Skeletal muscle tissue (tissue), 4 donors: Measurements from ENCODE around the gene COPRS. TPM values are rescaled to one million over a fixed set of nuclear protein-coding genes. Genes with fewer than 3 reads are reported as not detected.
"Not testable (repeated sequence)": the region's sequence is repeated elsewhere in the genome, so short reads cannot be mapped to it uniquely, and the experiment has no call there.

ENCODE experiments used
- H3K27ac ChIP-seq: one replicate; pipeline ENCODE4 v1.7.0; 2013; ENCODE audit warnings: mild to moderate bottlenecking, low read depth, low read length, inconsistent platforms
- H3K27me3 ChIP-seq, 3 donors: one replicate each; pipeline ENCODE4 v1.7.0; 2013; ENCODE audit warnings: low read length in 3 of 3; ENCODE audit not compliant: control insufficient read depth in 3 of 3, insufficient read depth in 3 of 3
- H3K36me3 ChIP-seq, 3 donors: one replicate each; pipeline ENCODE4 v1.7.0; 2013; ENCODE audit warnings: low read length in 3 of 3; ENCODE audit not compliant: control insufficient read depth in 3 of 3, insufficient read depth in 3 of 3
- H3K4me1 ChIP-seq, 3 donors: one replicate each; pipeline ENCODE4 v1.7.0; 2013; ENCODE audit warnings: low read length in 3 of 3, mild to moderate bottlenecking in 3 of 3; ENCODE audit not compliant: control insufficient read depth in 3 of 3, insufficient read depth in 3 of 3
- H3K4me3 ChIP-seq, 3 donors: one replicate each; pipeline ENCODE4 v1.7.0; 2013; ENCODE audit warnings: low read length in 3 of 3
- H3K9ac ChIP-seq, 3 donors: one replicate each; pipeline ENCODE4 v1.7.0; 2013; ENCODE audit warnings: low read length in 3 of 3, mild to moderate bottlenecking in 3 of 3, moderate library complexity in 2 of 3, low read depth in 1 of 3
- H3K9me3 ChIP-seq, 3 donors: one replicate each; pipeline ENCODE4 v1.7.0; 2013; ENCODE audit warnings: low read length in 3 of 3; ENCODE audit not compliant: control insufficient read depth in 3 of 3
- total RNA-seq: library from RNA; depleted of rRNA; stranded (reverse); fragments of >200 nt; gene quantifications from one replicate; pipeline ENCODE4 v1.2.3, GENCODE V29; 2014
- donor health status: Osteomylitis.

Gene COPRS
- total RNA-seq, 1 donor from 2014 or later = 39.7 TPM

GRCh38 chr17:31830971-31831858 lies 27.8 kb downstream of the COPRS start:
- Histone ChIP-seq H3K27ac (no peak overlapping the region), H3K4me3 (no peak overlapping the region), H3K36me3 (no peaks in the 10 kb centered on the region), H3K27me3 (no peaks in the 10 kb centered on the region), H3K4me1 (peaks cover 0 to 3% (median 0%) of the 10 kb centered on the region in 3 donors), H3K9me3 (no peaks in the 10 kb centered on the region), H3K9ac (no peak overlapping the region)

- Histone ChIP-seq H3K9ac (no peak overlapping the region), H3K27ac (no peak overlapping the region), H3K4me3 (no peak overlapping the region)
Measured at GRCh38 chr17:31829649-31830048, 29.4 kb downstream of the COPRS start.

GRCh38 chr17:31828955-31829354 lies 30.1 kb downstream of the COPRS start:
- H3K4me1 ChIP-seq, H3K9me3 ChIP-seq, H3K27ac ChIP-seq, H3K36me3 ChIP-seq, H3K4me3 ChIP-seq, H3K27me3 ChIP-seq, H3K9ac ChIP-seq: not testable (repeated sequence)

More at GRCh38 chr17:31829649-31830048, 29.4 kb downstream of the COPRS start:
- Histone ChIP-seq H3K9me3 (no peaks in the 10 kb centered on the region), H3K27me3 (no peaks in the 10 kb centered on the region), H3K36me3 (no peaks in the 10 kb centered on the region), H3K4me1 (peaks cover 0 to 6% (median 2%) of the 10 kb centered on the region in 3 donors)

GRCh38 chr17:31825961-31826691 lies 32.9 kb downstream of the COPRS start:
- Histone ChIP-seq H3K4me1 (peaks cover 0 to 6% (median 2%) of the 10 kb centered on the region in 3 donors), H3K9ac (no peak overlapping the region), H3K27ac (no peak overlapping the region), H3K27me3 (no peaks in the 10 kb centered on the region), H3K9me3 (no peaks in the 10 kb centered on the region), H3K4me3 (no peak overlapping the region), H3K36me3 (no peaks in the 10 kb centered on the region)

- Histone ChIP-seq H3K9me3 (no peaks in the 10 kb centered on the region), H3K27ac (no peak overlapping the region), H3K4me1 (peaks cover 0 to 6% (median 2%) of the 10 kb centered on the region in 3 donors), H3K27me3 (no peaks in the 10 kb centered on the region), H3K9ac (no peak overlapping the region), H3K4me3 (no peak overlapping the region), H3K36me3 (no peaks in the 10 kb centered on the region)
Measured at GRCh38 chr17:31824766-31825360, 34.2 kb downstream of the COPRS start.

GRCh38 chr17:31823014-31823413 lies 36.0 kb downstream of the COPRS start:
- Histone ChIP-seq H3K9ac (no peak overlapping the region), H3K27me3 (no peaks in the 10 kb centered on the region), H3K36me3 (no peaks in the 10 kb centered on the region), H3K4me1 (peaks cover 0 to 6% (median 2%) of the 10 kb centered on the region in 3 donors), H3K4me3 (no peak overlapping the region), H3K9me3 (no peaks in the 10 kb centered on the region), H3K27ac (no peak overlapping the region)

GRCh38 chr17:31820691-31821435 lies 38.2 kb downstream of the COPRS start:
- H3K9me3 ChIP-seq = no peaks in the 10 kb centered on the region
- H3K36me3 ChIP-seq = no peaks in the 10 kb centered on the region
- H3K9ac ChIP-seq = no peak overlapping the region
- no peak overlapping the region for H3K4me3 ChIP-seq
- H3K27me3 ChIP-seq = no peaks in the 10 kb centered on the region
- H3K4me1 ChIP-seq = peaks cover 0 to 2% (median 0%) of the 10 kb centered on the region in 3 donors
- H3K27ac ChIP-seq = no peak overlapping the region

- Histone ChIP-seq H3K27me3 (no peaks in the 10 kb centered on the region), H3K27ac (no peak overlapping the region), H3K9me3 (no peaks in the 10 kb centered on the region), H3K4me1 (no peaks in the 10 kb centered on the region), H3K9ac (no peak overlapping the region), H3K4me3 (no peak overlapping the region), H3K36me3 (no peaks in the 10 kb centered on the region)
Measured at GRCh38 chr17:31819578-31819977, 39.5 kb downstream of the COPRS start.

GRCh38 chr17:31818863-31819262 lies 40.2 kb downstream of the COPRS start:
- not testable (repeated sequence) for H3K27ac ChIP-seq, H3K9ac ChIP-seq, H3K27me3 ChIP-seq, H3K4me1 ChIP-seq, H3K4me3 ChIP-seq, H3K9me3 ChIP-seq, H3K36me3 ChIP-seq
